GM18870 (cell line): ENCODE data around the gene AKAP6.

Experiments
- ATAC-seq: cut with Tn5 transposase; IDR thresholded peaks from one replicate; pipeline ENCODE4 v1.9.1; 2021; ENCODE audit warnings: moderate library complexity; ENCODE audit not compliant: unreplicated experiment

AKAP6 gene

GRCh38 chr14:32650030-32650429 lies 320.9 kb downstream of the AKAP6 start:
- no peak for ATAC-seq

- no peak for ATAC-seq
These were observed 321.6 kb downstream of the AKAP6 start for GRCh38 chr14:32650665-32651064.

- no peak for ATAC-seq
These were observed 325.0 kb downstream of the AKAP6 start for GRCh38 chr14:32654106-32654505.

GRCh38 chr14:32656601-32657000 lies 327.5 kb downstream of the AKAP6 start:
- ATAC-seq, result no peak

- ATAC-seq, result no peak
These were observed 328.0 kb downstream of the AKAP6 start for GRCh38 chr14:32657081-32657480.

GRCh38 chr14:32661216-32661615 lies 332.1 kb downstream of the AKAP6 start:
- ATAC-seq, result no peak

GRCh38 chr14:32662211-32662610 lies 333.1 kb downstream of the AKAP6 start:
- peak; percentile 47 for ATAC-seq

- no peak for ATAC-seq
These were observed 337.2 kb downstream of the AKAP6 start for GRCh38 chr14:32666308-32666707.

- no peak for ATAC-seq
These were observed 338.2 kb downstream of the AKAP6 start for GRCh38 chr14:32667287-32667686.

GRCh38 chr14:32667791-32668190 lies 338.7 kb downstream of the AKAP6 start:
- ATAC-seq, result no peak

- ATAC-seq, result no peak
These were observed 340.3 kb downstream of the AKAP6 start for GRCh38 chr14:32669391-32669790.

GRCh38 chr14:32675433-32675832 lies 346.3 kb downstream of the AKAP6 start:
- ATAC-seq, result no peak

GRCh38 chr14:32677129-32677780 lies 348.2 kb downstream of the AKAP6 start:
- ATAC-seq, result no peak

- ATAC-seq, result no peak
These were observed 349.0 kb downstream of the AKAP6 start for GRCh38 chr14:32678088-32678487.

- ATAC-seq, result no peak
These were observed 351.0 kb downstream of the AKAP6 start for GRCh38 chr14:32679927-32680612.

- ATAC-seq, result no peak
These were observed 352.5 kb downstream of the AKAP6 start for GRCh38 chr14:32681598-32681997.

GRCh38 chr14:32682214-32682613 lies 353.1 kb downstream of the AKAP6 start:
- ATAC-seq, result no peak

- peak; percentile 84 for ATAC-seq
These were observed 354.6 kb downstream of the AKAP6 start for GRCh38 chr14:32683679-32684078.

GRCh38 chr14:32688941-32689340 lies 359.8 kb downstream of the AKAP6 start:
- ATAC-seq, result no peak

- no peak for ATAC-seq
These were observed 363.3 kb downstream of the AKAP6 start for GRCh38 chr14:32692441-32692840.

GRCh38 chr14:32693114-32693513 lies 364.0 kb downstream of the AKAP6 start:
- no peak for ATAC-seq

GRCh38 chr14:32694795-32695449 lies 365.8 kb downstream of the AKAP6 start:
- ATAC-seq, result peak; percentile 57
